ENCODE data around the gene TCEAL4.

The TCEAL4 gene

DNA sequence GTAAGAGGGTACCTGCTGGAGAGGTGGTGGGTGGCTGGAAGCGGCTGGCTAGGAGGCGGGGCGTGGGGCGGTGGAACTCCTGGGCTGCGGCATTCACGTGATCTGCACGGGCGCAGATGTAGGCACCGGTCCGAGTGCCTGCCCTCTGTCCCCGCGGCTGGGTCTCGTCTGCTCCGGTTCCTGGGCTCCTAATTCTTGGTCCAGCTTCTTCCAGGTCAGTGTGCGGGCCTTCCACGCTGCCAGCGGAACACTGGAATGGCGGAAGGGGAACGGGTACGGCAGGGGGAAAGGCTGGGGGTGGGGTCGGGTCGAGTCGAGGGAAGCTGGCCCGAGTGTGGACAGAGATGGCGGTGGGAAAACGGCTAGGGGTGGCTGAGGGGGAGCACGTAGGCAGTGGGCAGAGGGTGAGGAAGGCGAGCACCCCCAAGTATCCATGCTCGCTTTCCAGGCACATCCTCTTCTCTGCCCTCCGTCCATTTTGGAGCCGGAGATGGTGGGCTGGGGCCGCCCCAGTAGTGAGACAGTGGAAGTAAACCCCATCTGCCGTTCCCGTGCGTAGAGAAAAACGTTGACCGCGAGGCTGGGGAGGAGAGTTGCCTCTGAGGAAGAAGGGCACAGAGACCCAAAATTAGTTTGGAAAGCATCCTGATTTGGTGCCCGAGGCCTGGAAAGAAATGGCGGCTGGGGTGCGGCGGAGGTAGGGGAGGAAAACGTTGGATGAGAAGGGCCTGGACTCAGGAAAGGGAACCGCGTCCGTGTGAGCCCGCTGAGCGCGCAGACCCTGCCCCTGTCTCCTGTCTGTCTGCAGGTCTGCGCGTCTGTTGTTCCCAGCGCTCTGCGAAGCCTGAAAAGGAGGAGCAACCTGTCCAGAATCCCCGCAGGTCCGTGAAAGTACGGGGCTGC, at the start of gene TCEAL4:
Gene TCEAL4 (plus strand): TSS at position 105 of the 903 bp plus-strand sequence. CDS start 1,161 bp downstream, outside the sequence.
- Histone ChIP-seq H3K9ac (peak within 1 kb of the TSS; percentile 46; the same call in 1 of the 2 replicates), H3K27me3 (ENCODE audit: insufficient read depth, low read depth) (no peaks in the 10 kb centered on the region), H3K4me1 (ENCODE audit: low read depth, poor library complexity, severe bottlenecking) (no peaks in the 10 kb centered on the region), H3K27ac (no peak within 1 kb of the TSS), H3K4me2 (peak within 1 kb of the TSS; percentile 88), H4K20me1 (ENCODE audit: insufficient read depth) (no peaks in the 10 kb centered on the region), H3K79me2 (ENCODE audit: insufficient read depth, low read depth) (no peaks in the 10 kb centered on the region), H3K36me3 (ENCODE audit: insufficient read depth) (no peaks in the 10 kb centered on the region), H3K4me3 (IDR thresholded peaks at IDR 0.05; ENCODE audit: insufficient read depth, low read depth, low read length) (no peak within 1 kb of the TSS), H2AFZ (ENCODE audit: low read depth) (peak within 1 kb of the TSS; percentile 71)
- TF ChIP-seq, protein P1, sequence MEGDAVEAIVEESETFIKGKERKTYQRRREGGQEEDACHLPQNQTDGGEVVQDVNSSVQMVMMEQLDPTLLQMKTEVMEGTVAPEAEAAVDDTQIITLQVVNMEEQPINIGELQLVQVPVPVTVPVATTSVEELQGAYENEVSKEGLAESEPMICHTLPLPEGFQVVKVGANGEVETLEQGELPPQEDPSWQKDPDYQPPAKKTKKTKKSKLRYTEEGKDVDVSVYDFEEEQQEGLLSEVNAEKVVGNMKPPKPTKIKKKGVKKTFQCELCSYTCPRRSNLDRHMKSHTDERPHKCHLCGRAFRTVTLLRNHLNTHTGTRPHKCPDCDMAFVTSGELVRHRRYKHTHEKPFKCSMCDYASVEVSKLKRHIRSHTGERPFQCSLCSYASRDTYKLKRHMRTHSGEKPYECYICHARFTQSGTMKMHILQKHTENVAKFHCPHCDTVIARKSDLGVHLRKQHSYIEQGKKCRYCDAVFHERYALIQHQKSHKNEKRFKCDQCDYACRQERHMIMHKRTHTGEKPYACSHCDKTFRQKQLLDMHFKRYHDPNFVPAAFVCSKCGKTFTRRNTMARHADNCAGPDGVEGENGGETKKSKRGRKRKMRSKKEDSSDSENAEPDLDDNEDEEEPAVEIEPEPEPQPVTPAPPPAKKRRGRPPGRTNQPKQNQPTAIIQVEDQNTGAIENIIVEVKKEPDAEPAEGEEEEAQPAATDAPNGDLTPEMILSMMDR (conservative IDR thresholded peaks at IDR 0.05; ENCODE audit: low read depth, low read length), result no peak

DNA sequence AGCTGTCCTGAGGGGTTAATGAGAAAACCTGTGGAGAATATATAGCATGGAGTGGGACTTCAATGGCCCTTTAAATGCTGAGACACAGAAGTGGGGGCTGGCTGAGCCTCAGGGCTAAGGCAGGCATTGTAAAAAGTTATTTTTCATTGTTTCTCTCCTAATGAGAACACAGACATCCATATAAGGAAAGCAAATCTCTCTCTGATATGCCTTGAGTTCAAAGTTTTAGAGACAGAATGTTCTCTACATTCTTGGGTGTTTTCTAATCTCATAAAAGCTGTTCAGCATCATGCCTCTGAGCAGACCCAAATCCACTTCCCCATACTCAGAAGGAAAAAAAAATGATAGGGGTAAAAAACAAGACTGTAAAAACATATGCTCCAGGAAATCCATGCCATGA, 49.2 kb upstream of the TCEAL4 start:
- no peaks in the 10 kb centered on the region for H3K79me2 ChIP-seq (ENCODE audit: insufficient read depth, low read depth)
- no peak overlapping the region for H3K27ac ChIP-seq
- no peaks in the 10 kb centered on the region for H3K4me1 ChIP-seq (ENCODE audit: low read depth, poor library complexity, severe bottlenecking)
- H3K4me2 ChIP-seq, result no peak overlapping the region
- no peaks in the 10 kb centered on the region for H3K27me3 ChIP-seq (ENCODE audit: insufficient read depth, low read depth)
- H2AFZ ChIP-seq (ENCODE audit: low read depth), result no peak overlapping the region
- no peaks in the 10 kb centered on the region for H3K36me3 ChIP-seq (ENCODE audit: insufficient read depth)
- no peak overlapping the region for H3K4me3 ChIP-seq (IDR thresholded peaks at IDR 0.05; ENCODE audit: insufficient read depth, low read depth, low read length)
- H4K20me1 ChIP-seq (ENCODE audit: insufficient read depth), result no peaks in the 10 kb centered on the region
- H3K9ac ChIP-seq, result no peak overlapping the region
- TF ChIP-seq, protein P1 (conservative IDR thresholded peaks at IDR 0.05; ENCODE audit: low read depth, low read length), result no peak

DNA sequence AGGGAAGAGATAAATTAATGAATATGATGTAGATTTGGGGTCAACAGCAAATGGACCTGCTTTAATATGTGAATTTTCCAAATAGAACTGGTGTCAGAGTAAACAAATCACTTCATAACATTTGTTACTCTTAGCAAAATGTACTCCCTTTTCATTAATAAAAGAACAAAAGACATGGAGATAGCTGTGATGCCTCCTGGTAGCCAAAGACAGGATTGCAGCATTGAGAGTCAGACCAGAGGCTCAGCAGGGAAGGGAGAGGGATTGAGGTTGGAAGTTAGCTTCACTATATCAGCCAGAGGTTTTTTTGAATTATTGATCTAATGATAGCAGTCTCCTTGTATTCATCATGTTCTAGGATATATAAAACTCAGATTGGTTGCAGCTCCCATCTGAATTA, 48.6 kb upstream of the TCEAL4 start:
- Histone ChIP-seq H3K36me3 (ENCODE audit: insufficient read depth) (no peaks in the 10 kb centered on the region), H3K27me3 (ENCODE audit: insufficient read depth, low read depth) (no peaks in the 10 kb centered on the region)

DNA sequence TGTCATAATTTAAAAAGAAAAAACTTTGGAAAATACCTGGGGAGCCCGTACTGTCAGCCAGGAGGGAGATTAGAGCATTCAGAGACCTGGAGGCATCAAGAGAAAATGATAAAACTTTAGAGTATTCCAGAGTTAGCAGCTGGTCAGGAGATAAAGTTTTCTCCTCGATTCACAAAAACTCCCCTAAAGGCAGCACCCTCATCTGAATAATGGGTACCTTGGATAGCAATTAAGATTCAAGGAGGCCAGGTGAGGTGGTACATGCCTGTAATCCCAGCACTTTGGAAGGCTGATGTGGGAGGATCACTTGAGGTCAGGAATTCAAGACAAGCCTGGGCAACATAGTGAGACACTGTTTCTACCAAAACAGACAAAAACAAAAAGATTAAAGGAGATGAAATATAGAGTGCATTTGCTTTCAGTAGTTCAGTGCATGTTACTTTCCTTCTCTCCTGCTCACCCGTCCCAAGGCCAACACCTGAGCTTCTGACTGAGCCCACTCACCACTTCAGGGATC, 47.4 kb upstream of the TCEAL4 start:
- Histone ChIP-seq H3K4me1 (ENCODE audit: low read depth, poor library complexity, severe bottlenecking) (no peaks in the 10 kb centered on the region), H4K20me1 (ENCODE audit: insufficient read depth) (no peaks in the 10 kb centered on the region), H3K4me3 (IDR thresholded peaks at IDR 0.05; ENCODE audit: insufficient read depth, low read depth, low read length) (no peak overlapping the region), H2AFZ (ENCODE audit: low read depth) (no peak overlapping the region), H3K79me2 (ENCODE audit: insufficient read depth, low read depth) (no peaks in the 10 kb centered on the region), H3K27ac (no peak overlapping the region), H3K4me2 (no peak overlapping the region), H3K27me3 (ENCODE audit: insufficient read depth, low read depth) (no peaks in the 10 kb centered on the region), H3K9ac (no peak overlapping the region), H3K36me3 (ENCODE audit: insufficient read depth) (no peaks in the 10 kb centered on the region)
- TF ChIP-seq, protein P1 (conservative IDR thresholded peaks at IDR 0.05; ENCODE audit: low read depth, low read length), result no peak

More for the DNA sequence above, 48.6 kb upstream of the TCEAL4 start:
- H3K79me2 ChIP-seq (ENCODE audit: insufficient read depth, low read depth), result no peaks in the 10 kb centered on the region
- H2AFZ ChIP-seq (ENCODE audit: low read depth), result no peak overlapping the region
- H3K27ac ChIP-seq, result no peak overlapping the region
- TF ChIP-seq, protein P1 (conservative IDR thresholded peaks at IDR 0.05; ENCODE audit: low read depth, low read length), result no peak
- H3K4me2 ChIP-seq, result no peak overlapping the region
- no peak overlapping the region for H3K4me3 ChIP-seq (IDR thresholded peaks at IDR 0.05; ENCODE audit: insufficient read depth, low read depth, low read length)
- no peaks in the 10 kb centered on the region for H4K20me1 ChIP-seq (ENCODE audit: insufficient read depth)
- H3K4me1 ChIP-seq (ENCODE audit: low read depth, poor library complexity, severe bottlenecking), result no peaks in the 10 kb centered on the region
- no peak overlapping the region for H3K9ac ChIP-seq

Data from KMS-11 (cell line).